ENCODE data around the gene XPNPEP2.

- TF ChIP-seq, protein P1, sequence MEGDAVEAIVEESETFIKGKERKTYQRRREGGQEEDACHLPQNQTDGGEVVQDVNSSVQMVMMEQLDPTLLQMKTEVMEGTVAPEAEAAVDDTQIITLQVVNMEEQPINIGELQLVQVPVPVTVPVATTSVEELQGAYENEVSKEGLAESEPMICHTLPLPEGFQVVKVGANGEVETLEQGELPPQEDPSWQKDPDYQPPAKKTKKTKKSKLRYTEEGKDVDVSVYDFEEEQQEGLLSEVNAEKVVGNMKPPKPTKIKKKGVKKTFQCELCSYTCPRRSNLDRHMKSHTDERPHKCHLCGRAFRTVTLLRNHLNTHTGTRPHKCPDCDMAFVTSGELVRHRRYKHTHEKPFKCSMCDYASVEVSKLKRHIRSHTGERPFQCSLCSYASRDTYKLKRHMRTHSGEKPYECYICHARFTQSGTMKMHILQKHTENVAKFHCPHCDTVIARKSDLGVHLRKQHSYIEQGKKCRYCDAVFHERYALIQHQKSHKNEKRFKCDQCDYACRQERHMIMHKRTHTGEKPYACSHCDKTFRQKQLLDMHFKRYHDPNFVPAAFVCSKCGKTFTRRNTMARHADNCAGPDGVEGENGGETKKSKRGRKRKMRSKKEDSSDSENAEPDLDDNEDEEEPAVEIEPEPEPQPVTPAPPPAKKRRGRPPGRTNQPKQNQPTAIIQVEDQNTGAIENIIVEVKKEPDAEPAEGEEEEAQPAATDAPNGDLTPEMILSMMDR (IDR thresholded peaks at IDR 0.05; ENCODE audit: low read depth, low read length, poor library complexity, severe bottlenecking), result no peak
- TF ChIP-seq EZH2phosphoT487 (IDR thresholded peaks at IDR 0.05; ENCODE audit: borderline replicate concordance, low read length), result no peak
These were observed 43.1 kb downstream of the XPNPEP2 start for GRCh38 chrX:129781680-129782495.
